GM12865 (cell line): ENCODE results near the gene SLC22A23.

Experiments
- DNase-seq: peaks from one replicate; pipeline ENCODE4 v3.0.0; 2010; ENCODE audit warnings: low read depth
- H3K4me3 ChIP-seq: 2 replicates; pipeline ENCODE4 v1.5.1; 2011; ENCODE audit warnings: mild to moderate bottlenecking, low read depth, low read length, control low read depth
- CTCF ChIP-seq: IDR thresholded peaks from 2 replicates; pipeline ENCODE4 v1.5.1; 2011; ENCODE audit warnings: low read length, control low read depth, low read depth, inconsistent platforms; ENCODE audit not compliant: insufficient read depth; ENCODE audit errors: missing control alignments

The SLC22A23 gene

DNA sequence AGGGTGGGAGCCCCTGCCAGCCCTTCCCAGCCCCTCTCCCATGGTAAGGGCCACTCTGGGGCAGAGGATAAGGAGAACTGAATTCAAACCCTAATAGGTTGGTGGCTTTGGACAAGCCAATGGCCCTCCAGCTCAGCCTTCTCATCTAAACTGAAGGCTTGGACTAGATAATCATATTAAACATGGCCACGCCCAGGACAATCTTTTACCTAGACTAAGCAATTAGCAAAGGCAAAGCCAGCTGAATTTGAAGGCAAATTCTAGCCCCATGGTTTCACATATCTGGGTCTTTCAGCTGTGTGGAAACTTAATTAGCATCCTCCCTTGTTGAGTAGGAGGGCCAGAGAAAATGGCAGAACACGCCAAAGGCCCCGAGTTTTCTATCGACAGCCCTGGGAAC lies 10.7 kb downstream of the SLC22A23 start:
- DNase-seq, result no peak
- TF ChIP-seq CTCF, result no peak
- no peak overlapping the region for H3K4me3 ChIP-seq

DNA sequence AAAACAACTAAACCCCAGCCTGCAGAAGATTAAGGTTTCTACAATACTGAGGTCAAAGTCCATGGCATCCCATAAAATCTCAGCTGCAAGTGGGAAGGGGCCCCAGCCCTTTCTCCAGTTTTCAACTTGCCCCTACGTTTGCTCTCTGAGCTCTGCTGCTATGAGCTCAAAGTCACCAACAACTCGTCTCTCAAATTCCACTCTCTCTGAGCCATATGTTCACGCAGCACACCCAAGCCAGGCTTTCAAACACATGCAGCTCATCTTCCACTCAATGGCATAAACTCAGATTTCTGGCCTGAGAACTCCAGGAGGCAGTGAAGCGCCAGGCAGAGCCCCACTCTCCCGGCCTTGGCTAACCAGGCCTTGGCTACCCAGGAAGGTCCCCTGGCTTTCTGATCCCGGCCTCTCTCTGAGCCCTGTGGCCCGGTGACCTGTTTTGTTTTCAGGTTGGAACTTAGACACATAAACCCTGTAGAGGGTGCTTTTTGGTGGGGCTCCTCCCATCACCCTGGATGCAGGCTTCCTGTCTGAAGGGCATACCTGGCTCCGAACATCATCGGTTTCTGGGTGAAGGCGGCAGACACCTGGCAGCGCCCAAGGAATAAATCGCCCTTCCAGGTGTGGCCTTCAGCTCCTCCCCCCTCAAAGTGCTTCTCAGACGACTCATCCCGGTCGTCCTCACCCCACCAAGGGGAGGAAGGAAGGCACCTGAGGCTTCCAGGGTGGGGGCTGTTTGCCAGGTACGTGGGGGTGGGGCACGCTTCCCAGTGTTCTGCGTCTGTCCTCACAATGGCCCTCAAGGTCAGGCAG lies 12.4 kb downstream of the SLC22A23 start:
- TF ChIP-seq CTCF, result no peak
- DNase-seq, result no peak
- H3K4me3 ChIP-seq, result no peak overlapping the region

DNA sequence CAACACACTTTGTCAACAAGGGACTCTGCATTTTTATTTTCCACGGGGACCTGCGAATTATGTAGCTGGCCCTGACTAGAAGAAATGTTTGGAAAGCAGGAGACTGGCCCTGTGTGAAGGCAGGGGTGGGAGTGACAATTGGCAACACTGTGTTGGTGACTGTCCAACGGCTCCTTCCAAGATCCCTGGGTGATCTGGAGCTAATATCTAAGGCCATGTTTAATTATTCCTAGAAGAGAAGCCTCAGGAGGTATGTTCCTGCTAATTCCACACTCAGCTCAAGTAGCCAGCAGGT lies 13.7 kb downstream of the SLC22A23 start:
- TF ChIP-seq CTCF, result no peak
- H3K4me3 ChIP-seq, result no peak overlapping the region
- DNase-seq, result no peak

- no peak overlapping the region for H3K4me3 ChIP-seq
- no peak for DNase-seq
- no peak for TF ChIP-seq CTCF
These were observed 14.2 kb downstream of the SLC22A23 start for GRCh38 chr6:3442431-3443220.

DNA sequence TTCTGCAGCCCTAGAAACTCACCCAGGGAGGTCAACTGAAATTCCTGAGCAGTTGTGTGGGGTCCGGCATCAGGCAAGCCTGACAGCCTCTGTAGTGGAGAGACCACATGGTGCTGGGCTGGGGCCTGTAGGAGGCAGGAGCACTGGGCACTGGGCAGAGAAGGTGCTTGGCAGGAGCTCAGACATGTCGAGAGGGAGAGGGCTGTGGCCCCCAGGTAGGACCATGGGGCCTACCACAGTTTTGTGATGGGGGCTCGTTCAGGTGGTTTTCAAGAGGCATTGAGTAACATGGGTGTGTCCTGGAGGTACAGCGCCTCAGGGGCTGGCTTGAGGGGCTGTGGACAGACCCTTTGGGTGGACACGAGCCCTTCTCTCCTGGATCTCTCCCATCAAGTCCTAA lies 15.9 kb downstream of the SLC22A23 start:
- TF ChIP-seq CTCF, result no peak
- no peak overlapping the region for H3K4me3 ChIP-seq
- DNase-seq, result no peak

DNA sequence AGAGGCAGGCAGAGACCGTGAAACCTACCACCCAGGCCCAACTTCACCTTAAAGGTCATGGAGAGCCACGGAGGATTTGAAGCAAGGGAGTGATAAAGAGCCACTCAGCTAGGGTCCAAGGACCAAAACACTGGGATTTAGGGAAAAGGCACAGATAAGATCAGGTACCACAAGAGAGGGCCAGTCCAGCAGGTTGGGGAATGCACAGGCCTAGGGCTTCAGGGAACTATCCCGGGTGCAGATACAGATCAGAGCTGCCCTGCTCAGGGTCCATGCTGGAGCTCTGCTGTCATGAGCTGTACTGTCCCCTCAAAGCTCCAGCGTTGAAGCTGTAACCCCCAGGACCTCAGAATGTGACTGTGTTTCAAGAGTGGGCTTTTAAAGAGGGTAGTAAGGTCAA lies 16.9 kb downstream of the SLC22A23 start:
- no peak for TF ChIP-seq CTCF
- no peak for DNase-seq

More for the DNA sequence above, 16.9 kb downstream of the SLC22A23 start:
- H3K4me3 ChIP-seq, result no peak overlapping the region
